Frontal cortex (tissue), 4 donors: ENCODE data around the gene MYOZ3. TPM values are rescaled to one million over a fixed set of nuclear protein-coding genes. Genes with fewer than 3 reads are reported as not detected.

Experiments used
- DNase-seq, 2 donors: peaks; one replicate each; pipeline ENCODE4 v3.0.0; 2012; ENCODE audit warnings: low spot score in 2 of 2
- FAIRE-seq: peaks from 2 replicates; lab custom pipeline; 2012; peaks lifted over from hg19 to GRCh38; lab: Jason Lieb, UNC
- total RNA-seq: library from RNA; depleted of rRNA; stranded (reverse); fragments of >200 nt; gene quantifications from one replicate; pipeline ENCODE4 v1.2.3, GENCODE V29; 2014
- donor health status: control.
- donor health status: control.
- donor health status: control.

The MYOZ3 gene
- total RNA-seq, 1 donor from 2014 or later, result 3.7 TPM

DNA sequence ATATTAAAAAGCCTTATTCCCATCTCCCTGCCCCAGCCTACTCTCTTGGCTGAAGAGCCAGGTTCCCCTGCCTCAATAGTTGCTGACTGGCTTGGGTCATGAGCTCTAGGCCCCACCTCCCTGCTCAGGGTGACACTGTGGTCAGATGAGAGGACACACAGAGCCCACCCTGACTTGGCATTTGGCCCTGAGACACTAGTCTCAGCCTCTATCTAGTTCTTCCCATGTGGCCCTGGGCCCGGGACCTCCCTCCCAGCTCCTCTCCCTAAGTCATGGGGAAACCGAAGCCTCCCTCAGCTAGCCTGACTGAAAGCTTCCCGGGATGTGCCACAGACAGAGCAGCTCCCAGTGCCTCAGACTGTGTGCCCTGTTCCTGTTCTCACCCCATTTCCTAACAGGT is 5.8 kb upstream of the MYOZ3 start:
- DNase-seq (no peak), FAIRE-seq (no peak)

DNA sequence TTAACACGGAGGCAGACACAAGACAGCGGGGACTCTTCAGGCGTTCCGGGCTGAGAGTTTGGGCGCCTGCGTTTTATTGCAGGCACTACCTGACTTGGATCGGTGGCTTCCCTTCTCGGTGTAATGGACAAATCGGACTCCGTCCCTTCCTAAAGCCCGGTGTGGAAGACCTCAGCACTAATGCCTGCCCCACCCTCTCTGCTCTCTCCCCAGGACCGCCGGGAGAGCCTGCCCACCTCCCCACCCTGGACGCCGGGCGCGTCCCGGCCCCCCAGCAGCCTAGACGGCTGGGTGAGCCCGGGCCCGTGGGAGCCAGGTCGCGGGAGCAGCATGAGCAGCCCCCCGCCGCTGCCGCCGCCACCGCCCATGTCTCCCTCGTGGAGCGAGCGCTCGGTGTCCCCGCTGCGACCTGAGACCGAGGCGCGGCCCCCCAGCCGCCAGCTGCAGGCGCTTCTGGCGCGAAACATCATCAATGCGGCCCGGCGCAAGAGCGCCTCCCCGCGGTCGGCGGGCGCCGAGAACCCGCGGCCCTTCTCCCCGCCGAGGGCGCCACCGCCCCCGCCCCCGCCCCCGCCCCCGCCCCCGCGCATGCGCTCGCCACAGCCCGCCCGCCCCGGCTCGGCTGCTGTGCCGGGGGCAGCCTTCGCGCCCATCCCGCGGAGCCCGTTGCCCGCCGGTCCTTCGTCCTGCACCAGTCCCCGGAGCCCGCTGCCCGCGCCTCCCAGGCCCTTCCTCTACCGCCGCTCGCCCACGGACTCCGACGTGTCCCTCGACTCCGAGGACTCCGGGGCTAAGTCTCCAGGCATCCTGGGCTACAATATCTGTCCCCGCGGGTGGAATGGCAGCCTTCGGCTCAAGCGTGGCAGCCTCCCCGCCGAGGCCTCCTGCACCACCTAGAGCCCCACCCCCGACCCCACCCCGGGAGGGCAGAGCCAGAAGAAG is 4.6 kb upstream of the MYOZ3 start:
- FAIRE-seq, result no peak
- DNase-seq, result peak; percentile 96 to 97

DNA sequence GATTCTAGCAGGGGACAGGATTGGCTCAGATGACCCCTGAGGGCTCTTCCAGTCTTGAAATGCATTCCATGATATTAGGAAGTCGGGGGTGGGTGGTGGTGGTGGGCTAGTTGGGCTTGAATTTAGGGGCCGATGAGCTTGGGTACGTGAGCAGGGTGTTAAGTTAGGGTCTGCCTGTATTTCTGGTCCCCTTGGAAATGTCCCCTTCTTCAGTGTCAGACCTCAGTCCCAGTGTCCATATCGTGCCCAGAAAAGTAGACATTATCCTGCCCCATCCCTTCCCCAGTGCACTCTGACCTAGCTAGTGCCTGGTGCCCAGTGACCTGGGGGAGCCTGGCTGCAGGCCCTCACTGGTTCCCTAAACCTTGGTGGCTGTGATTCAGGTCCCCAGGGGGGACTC is 2.9 kb upstream of the MYOZ3 start:
- FAIRE-seq (no peak), DNase-seq (no peak)

DNA sequence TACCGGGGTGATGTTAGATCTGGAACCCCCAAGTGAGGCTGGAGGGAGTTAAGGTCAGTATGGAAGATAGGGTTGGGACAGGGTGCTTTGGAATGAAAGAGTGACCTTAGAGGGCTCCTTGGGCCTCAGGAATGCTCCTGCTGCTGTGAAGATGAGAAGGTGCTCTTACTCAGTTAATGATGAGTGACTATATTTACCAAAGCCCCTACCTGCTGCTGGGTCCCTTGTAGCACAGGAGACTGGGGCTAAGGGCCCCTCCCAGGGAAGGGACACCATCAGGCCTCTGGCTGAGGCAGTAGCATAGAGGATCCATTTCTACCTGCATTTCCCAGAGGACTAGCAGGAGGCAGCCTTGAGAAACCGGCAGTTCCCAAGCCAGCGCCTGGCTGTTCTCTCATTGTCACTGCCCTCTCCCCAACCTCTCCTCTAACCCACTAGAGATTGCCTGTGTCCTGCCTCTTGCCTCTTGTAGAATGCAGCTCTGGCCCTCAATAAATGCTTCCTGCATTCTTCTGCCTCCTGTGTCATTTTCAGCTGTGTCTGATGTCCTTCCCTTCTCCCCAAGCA is 2.3 kb upstream of the MYOZ3 start:
- no peak for FAIRE-seq
- no peak for DNase-seq

DNA sequence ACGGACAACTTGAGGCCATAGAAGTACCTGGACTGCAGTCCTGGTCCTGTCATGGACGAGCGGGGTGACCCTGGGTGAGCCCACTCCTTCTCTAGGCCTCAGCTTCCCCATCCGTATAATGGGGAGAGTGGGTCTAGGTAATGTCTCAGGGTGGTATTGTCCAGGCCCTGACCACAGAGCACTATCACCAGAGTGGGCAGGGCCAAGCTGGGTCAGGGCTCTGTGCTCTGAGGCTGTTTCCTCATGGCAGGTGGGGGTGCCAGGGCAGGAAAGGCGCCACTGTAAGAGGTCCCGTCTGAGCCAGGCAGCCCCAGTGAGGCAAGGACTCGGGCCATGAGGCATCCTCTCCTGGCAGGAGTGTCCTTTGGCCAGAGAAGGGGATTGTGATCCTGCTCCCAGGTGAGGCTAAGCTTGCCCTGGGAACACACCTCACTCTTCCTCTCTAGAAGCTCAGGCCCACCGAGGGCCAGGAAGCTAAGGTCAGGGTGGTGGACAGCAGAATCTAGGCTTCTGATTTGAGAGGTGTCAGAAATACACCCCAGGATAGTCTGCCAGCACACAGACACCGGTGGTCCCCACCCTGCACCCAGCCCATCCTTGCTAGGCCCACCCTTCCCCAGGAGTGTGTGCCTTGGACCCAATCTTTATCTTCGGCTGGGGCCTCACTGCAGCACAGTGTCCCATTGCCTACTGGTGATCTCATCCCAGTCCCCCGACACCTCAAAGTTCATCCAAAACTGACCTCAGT is 1.5 kb upstream of the MYOZ3 start:
- no peak for FAIRE-seq
- DNase-seq, result no peak

DNA sequence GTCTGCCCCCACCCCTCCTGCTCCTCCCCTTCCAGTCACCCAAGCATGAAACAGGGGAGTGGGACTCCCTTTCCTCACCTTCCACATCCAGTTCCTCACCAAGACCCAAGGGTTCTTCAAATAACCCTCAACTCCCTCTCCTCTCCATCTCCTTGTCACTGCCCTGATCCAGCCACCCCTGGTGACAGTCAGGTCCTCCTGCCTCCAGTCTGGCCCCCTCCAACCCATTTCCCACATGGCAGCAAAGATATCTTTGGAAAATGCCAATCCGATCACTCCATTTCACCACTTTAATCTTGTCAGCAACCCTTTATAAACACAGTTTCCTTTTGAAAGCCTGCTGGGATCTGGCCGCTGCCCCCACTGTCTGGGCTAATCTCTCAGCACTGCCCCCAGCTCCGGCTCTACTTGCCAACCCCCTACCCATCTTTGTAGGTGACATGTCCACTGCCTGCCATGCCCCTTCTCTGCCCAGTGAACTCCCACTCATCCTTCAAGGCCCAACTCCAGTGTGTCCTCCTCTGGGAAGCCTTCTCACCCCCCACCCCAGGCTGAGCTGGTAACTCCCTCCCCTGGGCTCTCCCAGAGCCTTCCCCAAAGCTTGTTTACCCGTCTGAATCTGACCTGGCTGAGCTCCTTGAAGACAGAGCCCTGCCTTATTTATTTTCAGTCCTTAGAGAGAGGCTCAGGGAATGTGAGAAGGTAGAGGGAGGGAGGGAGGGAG is 781 bp upstream of the MYOZ3 start:
- no peak for DNase-seq
- FAIRE-seq, result no peak

DNA sequence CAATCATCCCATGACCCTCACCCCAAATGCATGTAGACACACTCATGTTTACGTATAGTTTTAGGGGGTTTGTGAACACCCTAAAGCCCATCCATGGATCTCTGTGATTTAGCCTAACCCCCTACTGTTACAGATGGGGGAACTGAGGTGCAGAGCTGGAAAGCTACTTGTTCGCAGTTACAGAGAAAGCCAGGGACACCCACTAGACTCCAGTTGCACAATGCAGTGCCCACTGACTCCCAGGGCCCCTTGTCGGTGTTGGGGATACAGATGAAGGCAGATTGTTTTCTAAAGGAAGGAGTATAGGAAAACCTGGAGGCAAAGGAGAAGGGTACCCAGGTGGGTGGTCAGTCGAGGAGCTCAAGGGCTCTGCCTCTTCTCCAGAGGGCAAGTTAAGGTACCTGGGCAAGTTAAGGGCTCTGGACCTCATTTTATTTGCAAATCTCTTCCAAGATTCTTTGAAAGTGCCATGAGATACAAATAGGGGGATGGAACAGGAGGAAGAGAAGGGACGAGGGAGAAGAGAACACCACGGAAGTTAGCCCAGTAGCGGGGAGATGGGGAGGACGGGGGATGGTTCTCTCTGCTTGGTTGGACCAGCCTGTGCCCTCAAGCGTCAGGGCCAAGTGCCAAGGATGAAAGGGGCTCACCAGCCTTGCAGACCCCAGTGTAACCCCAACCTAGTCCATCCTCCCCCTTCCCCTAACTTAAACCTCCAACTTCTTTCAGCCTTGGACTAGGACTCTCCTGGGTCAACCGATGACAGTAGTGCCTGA is 958 bp downstream of the MYOZ3 start:
- FAIRE-seq, result no peak
- no peak for DNase-seq

DNA sequence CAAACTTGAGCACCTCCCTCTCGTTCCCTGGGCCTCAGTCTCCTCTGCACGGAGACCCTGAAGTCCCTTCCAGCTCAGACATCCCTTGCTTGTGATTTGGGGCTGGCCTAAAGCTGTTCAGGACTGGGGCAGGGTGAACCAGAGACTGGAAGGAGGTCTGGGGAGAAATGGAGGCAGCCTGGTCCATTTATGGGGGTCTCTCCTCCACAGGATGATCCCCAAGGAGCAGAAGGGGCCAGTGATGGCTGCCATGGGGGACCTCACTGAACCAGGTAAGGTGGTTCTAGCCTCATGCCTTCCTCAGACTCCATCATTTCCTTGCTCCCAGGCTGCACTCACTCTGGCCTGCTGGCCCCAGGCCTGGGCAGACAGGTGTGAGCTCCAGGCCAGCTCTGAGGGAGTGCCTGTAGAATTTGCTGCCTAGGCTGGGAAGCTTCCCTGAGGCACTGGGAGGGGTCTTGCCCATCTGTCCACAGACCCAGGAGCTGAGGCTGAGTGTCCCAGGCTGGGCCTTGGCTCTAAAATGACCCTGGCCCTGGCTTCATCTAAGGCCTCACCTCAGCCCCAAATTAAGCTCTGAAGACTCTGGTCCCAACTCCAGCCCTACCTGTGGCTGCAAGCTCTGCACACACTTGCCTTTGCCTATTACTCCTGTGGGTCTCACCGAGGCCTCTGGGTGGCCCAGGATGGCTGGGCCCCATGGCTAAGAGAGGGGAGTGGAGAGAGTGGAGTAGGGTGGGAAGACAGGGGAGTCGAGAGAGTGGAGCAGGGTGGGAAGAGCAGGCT is 1.9 kb downstream of the MYOZ3 start:
- DNase-seq (no peak), FAIRE-seq (no peak)

DNA sequence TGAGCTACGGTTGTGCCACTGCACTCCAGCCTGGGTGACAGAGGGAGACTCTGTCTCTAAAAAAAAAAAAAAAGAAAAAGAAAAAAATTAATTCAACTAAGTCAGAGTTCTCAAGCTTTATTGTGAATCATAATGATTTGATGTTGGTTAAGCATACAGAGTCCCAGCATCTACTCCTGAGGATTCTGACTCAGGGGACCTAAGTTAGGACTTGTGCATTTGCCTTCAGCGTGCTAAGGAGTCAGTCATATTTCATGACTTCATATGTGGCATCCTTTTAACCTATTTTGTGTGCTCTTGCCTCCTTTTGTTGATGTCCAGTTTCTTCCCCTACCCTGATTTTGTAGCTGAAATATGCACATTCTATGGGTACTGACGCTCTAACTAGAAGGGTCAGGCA is 2.9 kb downstream of the MYOZ3 start:
- no peak for FAIRE-seq
- no peak for DNase-seq

DNA sequence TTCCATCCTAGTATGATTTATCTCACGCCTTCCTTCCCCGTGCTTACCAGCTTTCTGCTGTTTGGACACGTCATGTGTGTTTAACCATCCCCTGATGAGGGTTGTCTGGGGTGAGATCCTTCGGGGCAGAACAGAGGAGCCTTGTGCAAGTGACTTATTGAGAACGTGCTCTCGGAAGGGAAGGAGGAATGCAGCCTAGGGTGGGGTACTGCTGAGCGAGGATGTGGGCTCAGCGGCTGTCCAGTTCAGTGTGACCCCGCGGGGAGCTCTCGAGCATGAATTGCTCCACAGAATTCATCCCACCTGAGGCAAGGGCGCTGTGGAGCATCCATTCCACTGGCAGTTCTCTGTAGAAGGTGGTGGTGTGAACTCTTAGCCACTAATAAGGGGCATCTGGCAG is 4.0 kb downstream of the MYOZ3 start:
- FAIRE-seq (no peak), DNase-seq (no peak)

DNA sequence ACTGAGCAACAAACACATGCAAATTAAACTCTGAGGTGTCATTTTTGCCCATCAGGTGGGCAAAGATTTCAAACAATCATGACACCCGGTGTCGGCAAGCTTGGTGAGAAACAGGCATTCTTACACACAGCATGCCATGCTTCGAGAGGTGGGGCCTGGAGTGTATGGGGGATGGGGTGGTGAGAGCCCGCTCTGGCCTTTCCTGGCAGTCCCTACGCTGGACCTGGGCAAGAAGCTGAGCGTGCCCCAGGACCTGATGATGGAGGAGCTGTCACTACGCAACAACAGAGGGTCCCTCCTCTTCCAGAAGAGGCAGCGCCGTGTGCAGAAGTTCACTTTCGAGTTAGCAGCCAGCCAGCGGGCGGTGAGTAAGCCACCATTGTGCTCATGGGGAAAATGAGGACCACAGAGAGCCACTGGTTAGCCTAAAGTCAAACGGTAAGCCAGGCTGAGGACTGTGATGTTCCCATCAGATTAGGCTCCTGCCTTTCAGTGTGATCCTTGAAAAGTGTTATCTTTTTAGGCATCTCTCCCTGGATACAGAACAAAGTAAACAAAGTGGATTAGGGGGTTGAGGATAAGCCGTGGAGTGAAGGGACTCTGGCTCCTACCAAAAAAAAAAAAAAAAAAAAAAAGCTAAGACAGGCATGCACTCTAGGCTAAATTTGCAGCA is 9.4 kb downstream of the MYOZ3 start:
- FAIRE-seq (no peak), DNase-seq (peak in 1 of 2 donors; percentile 9)

DNA sequence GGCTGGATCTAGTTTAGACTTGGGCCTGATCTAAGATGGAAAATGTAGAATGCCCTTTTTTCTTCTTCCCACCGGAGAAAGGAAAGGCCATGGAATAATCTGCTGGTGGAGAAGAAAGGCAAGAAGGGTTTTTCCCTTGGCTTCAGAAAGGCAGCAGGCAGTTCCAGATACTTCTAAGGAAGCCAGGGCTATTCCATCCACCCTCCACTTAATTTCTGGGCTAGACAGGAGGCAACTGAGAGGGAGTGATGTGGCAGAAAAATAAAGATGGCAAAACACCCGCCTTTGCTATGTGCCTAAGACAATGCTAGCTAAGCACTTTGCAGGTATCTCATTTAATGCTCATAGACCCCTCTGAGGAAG is 9.9 kb downstream of the MYOZ3 start:
- DNase-seq, result peak in 1 of 2 donors; percentile 10
- FAIRE-seq, result no peak

DNA sequence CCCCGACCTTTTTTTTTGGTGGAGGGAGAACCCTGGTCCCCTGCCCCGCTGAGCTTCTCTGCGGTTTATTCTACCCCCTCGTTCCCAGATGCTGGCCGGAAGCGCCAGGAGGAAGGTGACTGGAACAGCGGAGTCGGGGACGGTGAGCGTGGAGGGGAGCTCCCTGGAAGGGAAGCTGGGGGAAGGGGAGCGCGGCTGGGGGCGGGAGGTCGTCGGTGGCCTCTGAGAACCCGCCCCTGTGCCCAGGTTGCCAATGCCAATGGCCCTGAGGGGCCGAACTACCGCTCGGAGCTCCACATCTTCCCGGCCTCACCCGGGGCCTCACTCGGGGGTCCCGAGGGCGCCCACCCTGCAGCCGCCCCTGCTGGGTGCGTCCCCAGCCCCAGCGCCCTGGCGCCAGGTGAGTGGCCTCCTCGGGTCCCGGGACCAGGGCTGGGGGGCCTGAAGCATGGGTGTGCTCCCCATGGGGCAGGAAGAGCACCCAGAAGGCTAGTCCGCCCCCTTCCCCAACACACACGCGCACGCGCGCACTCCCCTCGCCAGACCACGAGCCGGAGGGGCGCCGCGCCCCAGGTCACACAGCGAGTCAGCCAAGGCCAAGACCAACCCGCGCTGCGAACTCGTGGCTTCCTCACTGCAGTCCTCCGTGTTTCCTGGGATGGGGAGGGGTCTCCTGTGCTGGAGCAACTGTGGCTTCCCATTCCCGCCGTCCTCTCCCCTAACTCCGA is 10.6 kb downstream of the MYOZ3 start:
- peak in 1 of 2 donors; percentile 16 for DNase-seq

DNA sequence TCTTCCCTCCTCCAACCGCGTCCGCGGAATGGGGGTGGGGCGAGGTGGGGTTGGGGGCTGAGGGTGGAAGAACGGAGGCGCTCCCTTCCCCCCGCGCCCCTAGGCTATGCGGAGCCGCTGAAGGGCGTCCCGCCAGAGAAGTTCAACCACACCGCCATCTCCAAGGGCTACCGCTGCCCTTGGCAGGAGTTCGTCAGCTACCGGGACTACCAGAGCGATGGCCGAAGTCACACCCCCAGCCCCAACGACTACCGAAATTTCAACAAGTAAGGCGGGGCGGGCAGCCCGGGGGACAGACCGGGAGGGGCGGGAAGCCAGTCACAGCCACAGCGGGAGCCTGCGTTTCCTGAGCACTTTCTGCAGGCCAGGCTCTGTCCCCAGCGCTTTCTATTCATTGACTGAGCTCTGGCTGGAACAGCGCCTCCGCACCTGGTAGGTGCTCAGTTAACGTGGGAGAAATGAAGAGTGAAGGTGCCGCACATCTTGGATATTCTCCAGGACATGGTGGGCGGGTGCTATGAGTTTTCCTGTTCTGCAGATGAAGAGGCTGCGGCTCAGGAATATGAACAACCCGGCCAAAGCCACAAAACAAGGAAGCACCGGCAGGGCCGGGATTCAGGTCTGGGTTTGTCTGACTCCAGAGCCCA is 11.3 kb downstream of the MYOZ3 start:
- FAIRE-seq, result no peak
- peak; percentile 38 to 60 for DNase-seq

More for the DNA sequence above, 10.6 kb downstream of the MYOZ3 start:
- FAIRE-seq, result no peak

DNA sequence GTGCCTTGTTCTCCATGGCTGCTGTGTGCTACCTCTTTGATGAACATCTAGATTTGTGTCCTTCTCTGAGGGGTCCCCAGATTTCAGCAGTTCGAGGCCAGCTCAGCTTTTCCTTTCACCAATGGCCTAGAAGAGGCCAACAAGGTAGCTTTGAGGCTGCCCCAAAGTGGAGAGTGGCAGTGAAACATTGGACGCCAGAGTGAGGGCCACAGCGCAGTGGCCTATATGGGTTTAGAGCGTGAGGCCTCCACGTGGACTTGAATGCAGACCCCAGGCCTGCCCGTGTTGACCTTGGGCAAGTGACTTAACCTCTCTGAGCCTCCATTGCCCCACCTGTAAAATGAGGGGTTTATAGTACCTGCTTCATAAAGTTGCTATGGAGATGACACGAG is 11.8 kb downstream of the MYOZ3 start:
- peak in 1 of 2 donors; percentile 8 for DNase-seq
- no peak for FAIRE-seq

DNA sequence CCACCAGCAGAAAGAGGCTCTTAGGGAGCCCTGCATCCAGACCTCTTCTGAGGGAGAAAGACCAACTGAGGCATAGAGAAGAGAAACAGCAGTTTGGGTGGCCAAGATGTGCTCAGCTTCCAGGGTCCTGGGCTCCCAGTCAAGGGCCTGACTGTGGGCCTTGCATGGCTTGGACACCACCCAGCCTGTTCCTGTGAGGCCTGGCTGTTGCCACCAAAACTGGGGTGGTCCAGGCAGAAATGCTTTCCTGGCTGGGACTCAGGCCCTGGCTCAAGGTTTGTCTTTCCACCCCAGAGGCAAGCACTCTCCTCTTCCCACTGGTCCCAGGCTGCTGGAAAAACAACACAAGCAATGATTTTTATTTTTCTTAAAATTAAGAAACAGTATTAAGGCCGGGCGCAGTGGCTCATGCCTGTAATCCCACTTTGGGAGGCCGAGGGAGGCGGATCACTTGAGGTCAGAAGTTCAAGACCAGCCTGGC is 13.3 kb downstream of the MYOZ3 start:
- DNase-seq (no peak), FAIRE-seq (no peak)

DNA sequence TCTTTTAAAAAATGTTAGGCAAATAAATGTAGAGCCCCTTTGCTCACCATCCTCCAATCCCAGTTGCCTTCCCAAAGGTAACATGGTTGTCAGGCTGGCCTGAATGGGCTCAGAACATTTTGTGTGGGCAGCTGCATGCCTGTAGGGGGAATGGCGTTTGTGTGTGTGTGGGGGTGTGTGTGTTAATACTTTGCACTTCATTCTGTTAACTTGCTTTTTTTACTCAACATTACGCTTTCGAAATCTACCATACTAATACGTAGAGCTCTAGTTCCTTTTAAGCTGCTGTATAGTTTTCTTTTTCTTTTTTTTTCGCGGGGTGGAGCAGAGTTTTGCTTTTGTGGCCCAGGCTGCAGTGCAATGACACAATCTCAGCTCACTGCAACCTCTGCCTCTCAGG is 14.0 kb downstream of the MYOZ3 start:
- DNase-seq (no peak), FAIRE-seq (no peak)
